Glutamatergic neuron (in vitro differentiated cells): ENCODE measurements around the gene ABR. TPM values are rescaled to one million over a fixed set of nuclear protein-coding genes. Genes with fewer than 3 reads are reported as not detected.

Source experiments
- DNase-seq: peaks from one replicate; pipeline ENCODE4 v3.0.0; 2022
- H3K27ac Mint-ChIP-seq: one replicate; pipeline ENCODE4 v1.8.0; 2020; ENCODE audit warnings: mild to moderate bottlenecking, mixed read lengths, inconsistent platforms; ENCODE audit not compliant: unreplicated experiment
- H3K27me3 Mint-ChIP-seq: one replicate; pipeline ENCODE4 v1.8.0; 2020; ENCODE audit warnings: mild to moderate bottlenecking, moderate library complexity, mixed read lengths, inconsistent platforms; ENCODE audit not compliant: unreplicated experiment
- H3K36me3 Mint-ChIP-seq: one replicate; pipeline ENCODE4 v1.8.0; 2020; ENCODE audit warnings: mild to moderate bottlenecking, mixed read lengths, inconsistent platforms; ENCODE audit not compliant: unreplicated experiment
- H3K4me1 Mint-ChIP-seq: one replicate; pipeline ENCODE4 v1.8.0; 2020; ENCODE audit warnings: mild to moderate bottlenecking, low read depth, mixed read lengths, inconsistent platforms; ENCODE audit not compliant: unreplicated experiment
- H3K4me3 Mint-ChIP-seq: one replicate; pipeline ENCODE4 v1.8.0; 2020; ENCODE audit warnings: mild to moderate bottlenecking, mixed read lengths, inconsistent platforms; ENCODE audit not compliant: unreplicated experiment
- H3K9me3 Mint-ChIP-seq: one replicate; pipeline ENCODE4 v1.8.0; 2020; ENCODE audit warnings: mild to moderate bottlenecking, moderate library complexity, mixed read lengths, inconsistent platforms; ENCODE audit not compliant: unreplicated experiment
- total RNA-seq: library from RNA; stranded (reverse); fragmentation: NEBNext Ultra II Directional; extraction: Animal tissue kit (Norgen Biotek cat#: 25700); gene quantifications from one replicate; pipeline ENCODE4 v1.2.1, GENCODE V29; 2021; ENCODE audit not compliant: unreplicated experiment
- TF ChIP-seq, protein P1 (sequence below): fragments of 200-600 bp; sonication (generic); IDR thresholded peaks from one replicate; pipeline ENCODE4 v1.5.0; 2021; ENCODE audit not compliant: partially characterized antibody, unreplicated experiment

The ABR gene
- total RNA-seq, 1 donor from 2014 or later: 219 TPM

- Mint-ChIP-seq H3K36me3 (no peaks in the 10 kb centered on the region), H3K27me3 (peaks cover 6% of the 10 kb centered on the region), H3K9me3 (peaks cover 2% of the 10 kb centered on the region), H3K27ac (no peak overlapping the region), H3K4me3 (peak overlapping the region; percentile 67), H3K4me1 (peaks cover 23% of the 10 kb centered on the region)
- TF ChIP-seq, protein P1, sequence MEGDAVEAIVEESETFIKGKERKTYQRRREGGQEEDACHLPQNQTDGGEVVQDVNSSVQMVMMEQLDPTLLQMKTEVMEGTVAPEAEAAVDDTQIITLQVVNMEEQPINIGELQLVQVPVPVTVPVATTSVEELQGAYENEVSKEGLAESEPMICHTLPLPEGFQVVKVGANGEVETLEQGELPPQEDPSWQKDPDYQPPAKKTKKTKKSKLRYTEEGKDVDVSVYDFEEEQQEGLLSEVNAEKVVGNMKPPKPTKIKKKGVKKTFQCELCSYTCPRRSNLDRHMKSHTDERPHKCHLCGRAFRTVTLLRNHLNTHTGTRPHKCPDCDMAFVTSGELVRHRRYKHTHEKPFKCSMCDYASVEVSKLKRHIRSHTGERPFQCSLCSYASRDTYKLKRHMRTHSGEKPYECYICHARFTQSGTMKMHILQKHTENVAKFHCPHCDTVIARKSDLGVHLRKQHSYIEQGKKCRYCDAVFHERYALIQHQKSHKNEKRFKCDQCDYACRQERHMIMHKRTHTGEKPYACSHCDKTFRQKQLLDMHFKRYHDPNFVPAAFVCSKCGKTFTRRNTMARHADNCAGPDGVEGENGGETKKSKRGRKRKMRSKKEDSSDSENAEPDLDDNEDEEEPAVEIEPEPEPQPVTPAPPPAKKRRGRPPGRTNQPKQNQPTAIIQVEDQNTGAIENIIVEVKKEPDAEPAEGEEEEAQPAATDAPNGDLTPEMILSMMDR: no peak
- DNase-seq: no peak
Measured at GRCh38 chr17:1108765-1109605, 70.8 kb downstream of the ABR start.

DNA sequence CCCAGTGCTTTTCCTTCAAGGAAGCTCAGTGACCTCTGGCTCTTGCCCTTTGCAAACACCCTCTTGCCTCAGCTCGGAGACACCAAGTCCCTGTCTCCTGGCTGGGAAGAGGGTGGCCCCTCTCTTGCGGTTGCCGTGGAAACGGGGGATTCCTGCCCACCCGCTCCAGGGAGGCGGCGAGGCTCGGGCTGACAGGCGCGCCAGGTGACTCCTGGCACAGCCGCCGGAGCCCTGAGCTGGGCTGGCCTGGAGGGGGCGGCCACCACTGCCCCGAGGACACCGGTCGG, 71.4 kb downstream of the ABR start:
- DNase-seq: peak; percentile 54
- peak overlapping the region; percentile 71 for H3K4me3 Mint-ChIP-seq
- H3K4me1 Mint-ChIP-seq: peaks cover 28% of the 10 kb centered on the region
- no peaks in the 10 kb centered on the region for H3K36me3 Mint-ChIP-seq
- peaks cover 6% of the 10 kb centered on the region for H3K27me3 Mint-ChIP-seq
- H3K9me3 Mint-ChIP-seq: peaks cover 2% of the 10 kb centered on the region
- TF ChIP-seq, protein P1: no peak
- no peak overlapping the region for H3K27ac Mint-ChIP-seq

DNA sequence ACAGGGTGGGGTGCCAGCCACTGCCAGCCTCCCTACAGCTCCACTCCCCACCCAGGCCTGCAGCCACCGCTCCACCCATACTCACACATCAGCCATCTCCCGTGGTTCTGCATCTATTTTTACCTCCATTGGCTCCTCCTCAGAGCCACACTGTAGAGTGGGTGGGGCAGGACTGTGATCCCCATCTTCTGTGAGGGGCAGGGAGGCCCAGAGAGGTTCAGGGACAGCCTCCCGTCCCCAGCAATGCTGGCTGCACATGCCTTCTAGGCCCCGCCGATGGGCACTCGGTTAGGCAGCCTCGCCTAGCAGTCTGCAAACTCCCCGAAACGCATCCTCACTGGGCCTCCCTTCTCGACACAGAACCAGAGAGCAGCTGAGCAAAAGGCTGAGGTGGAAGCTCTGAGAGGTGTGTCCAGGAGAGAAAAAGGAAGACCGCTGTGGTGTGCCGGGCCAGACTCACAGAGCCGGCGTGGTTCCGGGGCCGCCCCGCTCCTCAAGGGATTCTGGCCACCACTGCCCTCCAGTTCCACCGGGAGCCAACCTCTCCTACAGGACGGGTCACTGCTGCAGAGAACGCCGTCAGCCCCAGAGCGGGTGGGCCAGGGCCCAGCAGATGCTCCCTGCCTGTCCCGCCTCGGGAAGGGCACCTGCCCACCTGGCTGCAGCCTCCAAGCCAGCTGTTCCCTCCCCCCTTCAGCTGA, 71.9 kb downstream of the ABR start:
- H3K36me3 Mint-ChIP-seq: no peaks in the 10 kb centered on the region
- H3K27me3 Mint-ChIP-seq: peaks cover 6% of the 10 kb centered on the region
- TF ChIP-seq, protein P1: no peak
- H3K4me3 Mint-ChIP-seq: peak overlapping the region; percentile 71
- H3K9me3 Mint-ChIP-seq: peaks cover 2% of the 10 kb centered on the region
- no peak overlapping the region for H3K27ac Mint-ChIP-seq
- H3K4me1 Mint-ChIP-seq: peaks cover 30% of the 10 kb centered on the region
- DNase-seq: no peak

- TF ChIP-seq, protein P1: no peak
- no peak overlapping the region for H3K27ac Mint-ChIP-seq
- H3K4me3 Mint-ChIP-seq: peak overlapping the region; percentile 52
- no peaks in the 10 kb centered on the region for H3K36me3 Mint-ChIP-seq
- H3K4me1 Mint-ChIP-seq: peaks cover 30% of the 10 kb centered on the region
- no peak for DNase-seq
- peaks cover under 1% of the 10 kb centered on the region for H3K9me3 Mint-ChIP-seq
- peaks cover 6% of the 10 kb centered on the region for H3K27me3 Mint-ChIP-seq
Measured at GRCh38 chr17:1107083-1107776, 72.6 kb downstream of the ABR start.

DNA sequence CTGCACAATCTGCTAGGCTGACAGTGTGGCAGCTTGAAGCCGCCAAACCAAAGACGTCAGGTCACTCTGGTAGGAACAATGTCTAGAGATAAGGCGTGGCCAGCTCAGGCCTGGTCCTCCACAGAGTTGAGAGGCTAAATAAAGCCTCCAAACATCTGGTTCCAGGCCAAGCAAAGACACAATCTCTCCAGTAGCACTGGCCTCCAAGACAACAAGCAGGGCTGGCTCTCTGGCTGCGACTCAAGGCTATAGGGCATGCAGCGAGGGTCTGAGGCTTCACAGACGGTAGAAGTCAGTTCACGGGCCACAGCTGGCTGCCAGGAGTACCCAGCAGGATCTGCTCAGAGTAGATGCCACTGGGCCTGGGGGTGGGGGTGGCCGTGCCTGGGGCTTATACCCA, 75.6 kb downstream of the ABR start:
- Mint-ChIP-seq H3K27ac (peak overlapping the region; percentile 57), H3K36me3 (peaks cover 4% of the 10 kb centered on the region), H3K9me3 (peaks cover 6% of the 10 kb centered on the region), H3K27me3 (peaks cover 9% of the 10 kb centered on the region), H3K4me1 (peaks cover 15% of the 10 kb centered on the region), H3K4me3 (no peak overlapping the region)
- TF ChIP-seq, protein P1: no peak
- no peak for DNase-seq
